IMR-90 (cell line): ENCODE data around the gene RASSF5. TPM values are rescaled to one million over a fixed set of nuclear protein-coding genes. Genes with fewer than 3 reads are reported as not detected.

Experiments
- ATAC-seq: fragments of 200-7000 bp; cut with Tn5 transposase; 2 replicates; pipeline ENCODE4 v1.9.1; 2020; ENCODE audit warnings: low read depth, mild to moderate bottlenecking, moderate library complexity
- BruUV-seq: library from RNA; stranded (reverse); fragments of 400-500 nt; replicated peaks from 2 replicates; lab custom pipeline; 2021; lab: Mats Ljungman, UMichigan
- CTCF ChIA-PET: fragments of 300-600 bp; formaldehyde crosslinking; extraction: SDS; loops from one replicate; lab custom pipeline; 2021; ENCODE audit warnings: antibody characterized with exemption; lab: Yijun Ruan, JAX
- POLR2A ChIA-PET: fragments of 300-600 bp; sonication (Branson Sonifier 250); formaldehyde crosslinking; loops from one replicate; lab custom pipeline; 2022; ENCODE audit warnings: antibody characterized with exemption; ENCODE audit not compliant: unreplicated experiment; lab: Charles Lee
- DNase-seq: peaks from one replicate; pipeline ENCODE4 v3.0.0; 2013
- H2AFZ ChIP-seq: replicated peaks from 2 replicates; pipeline ENCODE3; 2013; ENCODE audit warnings: low read length, mild to moderate bottlenecking; ENCODE audit not compliant: poor library complexity
- H2AK5ac ChIP-seq: 2 replicates; pipeline ENCODE4 v1.6.1; 2013; ENCODE audit warnings: low read depth, low read length, inconsistent platforms
- H2AK9ac ChIP-seq: replicated peaks from 2 replicates; pipeline ENCODE3; 2013; ENCODE audit warnings: mild to moderate bottlenecking, low read depth, low read length, moderate library complexity; ENCODE audit not compliant: poor library complexity
- H2BK120ac ChIP-seq: 2 replicates; pipeline ENCODE4 v1.6.1; 2013; ENCODE audit warnings: low read depth, low read length, inconsistent platforms
- H2BK15ac ChIP-seq: 3 replicates; pipeline ENCODE4 v1.6.1; 2013; ENCODE audit warnings: low read depth, low read length, inconsistent platforms
- H2BK20ac ChIP-seq: 2 replicates; pipeline ENCODE4 v1.6.1; 2013; ENCODE audit warnings: low read depth, mild to moderate bottlenecking, inconsistent platforms, low read length, moderate library complexity
- H2BK5ac ChIP-seq: 2 replicates; pipeline ENCODE4 v1.6.1; 2013; ENCODE audit warnings: mild to moderate bottlenecking, low read depth, low read length, inconsistent platforms; ENCODE audit not compliant: poor library complexity, severe bottlenecking
- H3K14ac ChIP-seq: replicated peaks from 2 replicates; pipeline ENCODE4 v1.6.1; 2013; ENCODE audit warnings: low read depth, low read length, inconsistent platforms
- H3K18ac ChIP-seq: 2 replicates; pipeline ENCODE4 v1.6.1; 2013; ENCODE audit warnings: low read depth, low read length, control low read depth
- H3K23ac ChIP-seq: 2 replicates; pipeline ENCODE4 v1.6.1; 2013; ENCODE audit warnings: low read depth, low read length, inconsistent platforms
- H3K27ac ChIP-seq: 2 replicates; pipeline ENCODE4 v1.5.1; 2013; ENCODE audit warnings: mild to moderate bottlenecking, control low read depth, low read length; ENCODE audit not compliant: insufficient read depth
- H3K27me3 ChIP-seq: 2 replicates; pipeline ENCODE4 v1.6.1; 2013; ENCODE audit warnings: low read length; ENCODE audit not compliant: control insufficient read depth, insufficient read depth
- H3K36me3 ChIP-seq: 2 replicates; pipeline ENCODE4 v1.6.1; 2013; ENCODE audit warnings: low read length, mixed read lengths; ENCODE audit not compliant: control insufficient read depth, insufficient read depth
- H3K4ac ChIP-seq: 2 replicates; pipeline ENCODE4 v1.6.1; 2013; ENCODE audit warnings: low read depth, low read length, inconsistent platforms
- H3K4me1 ChIP-seq: 2 replicates; pipeline ENCODE4 v1.6.1; 2013; ENCODE audit warnings: low read length, mixed read lengths; ENCODE audit not compliant: control insufficient read depth, insufficient read depth
- H3K4me2 ChIP-seq: 2 replicates; pipeline ENCODE4 v1.6.1; 2013; ENCODE audit warnings: low read depth, mild to moderate bottlenecking, control low read depth, low read length, moderate library complexity
- H3K4me3 ChIP-seq: 2 replicates; pipeline ENCODE4 v1.5.1; 2013; ENCODE audit warnings: low read depth, mild to moderate bottlenecking, control low read depth, low read length, moderate library complexity; ENCODE audit not compliant: insufficient read depth
- H3K56ac ChIP-seq: 2 replicates; pipeline ENCODE4 v1.6.1; 2013; ENCODE audit warnings: low read length, inconsistent platforms; ENCODE audit not compliant: insufficient read depth; ENCODE audit errors: extremely low read depth
- H3K79me1 ChIP-seq, 2 experiments: 2 replicates each; pipeline ENCODE4 v1.6.1; 2013; ENCODE audit warnings: low read length in 2 of 2, inconsistent platforms in 1 of 2, low read depth in 1 of 2
- H3K9ac ChIP-seq: 2 replicates; pipeline ENCODE4 v1.6.1; 2013; ENCODE audit warnings: low read depth, low read length, control low read depth
- H3K9me1 ChIP-seq: 2 replicates; pipeline ENCODE4 v1.6.1; 2013; ENCODE audit warnings: low read length, inconsistent platforms; ENCODE audit not compliant: insufficient read depth
- H3K9me3 ChIP-seq: 2 replicates; pipeline ENCODE4 v1.6.1; 2013; ENCODE audit warnings: low read length; ENCODE audit not compliant: control insufficient read depth, insufficient read depth
- H4K20me1 ChIP-seq: 2 replicates; pipeline ENCODE4 v1.6.1; 2013; ENCODE audit warnings: low read length, inconsistent platforms; ENCODE audit not compliant: insufficient read depth
- H4K5ac ChIP-seq: 2 replicates; pipeline ENCODE4 v1.6.1; 2013; ENCODE audit warnings: mild to moderate bottlenecking, low read depth, low read length, control low read depth
- H4K8ac ChIP-seq, 2 experiments: 2 replicates each; pipeline ENCODE4 v1.6.1; 2013; ENCODE audit warnings: low read depth in 2 of 2, low read length in 2 of 2, control low read depth in 1 of 2, inconsistent platforms in 1 of 2
- H4K91ac ChIP-seq: 2 replicates; pipeline ENCODE4 v1.6.1; 2013; ENCODE audit warnings: low read depth, low read length, inconsistent platforms; ENCODE audit not compliant: insufficient read depth
- CHD1 ChIP-seq: IDR thresholded peaks from 2 replicates; pipeline ENCODE4 v1.6.1; 2012; ENCODE audit warnings: low read depth, low read length, improper control_type of control experiment
- FOS ChIP-seq: fragments of 150-350 bp; IDR thresholded peaks from 2 replicates; pipeline ENCODE4 v1.6.1; 2016; ENCODE audit warnings: low read depth, low read length
- MAFK ChIP-seq: IDR thresholded peaks from 2 replicates; pipeline ENCODE4 v1.6.1; 2012; ENCODE audit warnings: low read depth, low read length, improper control_type of control experiment
- MXI1 ChIP-seq: IDR thresholded peaks from 2 replicates; pipeline ENCODE4 v1.6.1; 2012; ENCODE audit warnings: low read depth, mild to moderate bottlenecking, low read length, moderate library complexity, borderline replicate concordance
- POLR2A ChIP-seq: IDR thresholded peaks from 2 replicates; pipeline ENCODE4 v1.6.1; 2012; ENCODE audit warnings: mild to moderate bottlenecking, low read depth, low read length
- RFX5 ChIP-seq: IDR thresholded peaks from 2 replicates; pipeline ENCODE4 v1.8.0; 2012; ENCODE audit warnings: low read depth, mild to moderate bottlenecking, low read length, moderate library complexity
- SMC3 ChIP-seq: fragments of 150-350 bp; IDR thresholded peaks from 2 replicates; pipeline ENCODE4 v1.6.1; 2016; ENCODE audit warnings: low read depth, mild to moderate bottlenecking, antibody characterized with exemption, low read length, moderate library complexity
- WGBS, 2 experiments: methylation state at CpG; one replicate each; pipeline versions ENCODE4 v1.1.5 to v1.1.7; 2013; ENCODE audit warnings: missing lambda C conversion rate in 2 of 2; ENCODE audit not compliant: insufficient read length in 1 of 2; ENCODE audit errors: extremely low coverage in 2 of 2; 5-methylcytosine and 5-hydroxymethylcytosine counted together
- dilution Hi-C: fragments of 300-500 bp; cut with HindIII; formaldehyde crosslinking; loops from one replicate; pipeline ENCODE4 v1.14.3; 2018; ENCODE audit warnings: low sequenced_read_pairs; ENCODE audit not compliant: unreplicated experiment
- in situ Hi-C: fragments of 300-500 bp; cut with MboI; formaldehyde crosslinking; loops from 3 replicates; pipeline ENCODE4 v1.14.3; 2019; ENCODE audit warnings: low sequenced_read_pairs, inconsistent platforms, mixed read lengths
- intact Hi-C: fragments of 100-400 bp; cut with micrococcal nuclease; formaldehyde crosslinking; loops from 2 replicates; pipeline ENCODE4 v1.10.0; 2022
- polyA plus RNA-seq, 3 experiments: library from polyadenylated mRNA; depleted of rRNA; stranded (reverse); fragments of >200 nt; gene quantifications; 2 replicates each; pipeline ENCODE4 v1.2.3, GENCODE V29; 2012; ENCODE audit warnings: low replicate concordance in 1 of 3
- total RNA-seq: library from RNA; depleted of rRNA; stranded (reverse); fragments of >200 nt; gene quantifications from 2 replicates; pipeline ENCODE4 v1.2.3, GENCODE V29; 2012
- TF ChIP-seq, protein P1 (sequence below): conservative IDR thresholded peaks from 2 replicates; pipeline ENCODE4 v1.5.1; 2012; ENCODE audit warnings: mild to moderate bottlenecking, low read depth, low read length, improper control_type of control experiment

Gene RASSF5
- total and polyA plus RNA-seq, 2 of the 4 experiments (the other 2 are of a cell fraction): 0.18 to 1.1 TPM

DNA sequence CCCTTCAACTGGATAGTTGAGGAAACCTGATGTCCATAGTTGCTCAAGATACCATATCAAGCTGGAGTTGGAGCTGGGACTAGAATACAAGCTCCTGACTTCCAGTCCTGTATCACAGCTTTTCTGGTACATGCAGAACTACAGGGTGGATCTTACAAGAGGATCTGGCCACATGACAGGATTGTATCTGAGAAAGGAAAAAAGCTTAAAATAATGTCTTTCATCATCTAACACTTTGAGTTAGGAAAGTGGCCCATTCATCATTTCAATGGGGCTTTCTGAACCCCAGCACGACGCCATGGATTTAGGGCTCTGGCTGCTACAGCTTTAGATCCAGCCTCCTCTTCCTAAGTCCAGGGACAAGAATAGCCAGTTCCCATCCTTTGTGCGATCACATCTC, 46.9 kb downstream of the RASSF5 start:
- Histone ChIP-seq H3K9me3 (no peaks in the 10 kb centered on the region), H3K79me1 (no peaks in the 10 kb centered on the region), H3K4ac (no peak overlapping the region), H4K5ac (no peak overlapping the region), H2BK20ac (no peak overlapping the region), H3K23ac (no peak overlapping the region), H3K27me3 (peaks cover 17% of the 10 kb centered on the region), H3K4me1 (peaks cover 4% of the 10 kb centered on the region; the same call in 1 of the 2 replicates), H4K8ac (no peak overlapping the region), H2BK120ac (no peak overlapping the region), H3K14ac (no peak overlapping the region), H3K36me3 (no peaks in the 10 kb centered on the region), H2AK5ac (no peak overlapping the region), H3K27ac (no peak overlapping the region), H2BK5ac (no peak overlapping the region), H3K4me2 (no peak overlapping the region), H4K20me1 (0 out of 2 replicates have a peak, but pooled peaks cover 12% of the 10 kb centered on the region), H4K91ac (no peak overlapping the region), H2AK9ac (no peak overlapping the region), H2AFZ (no peak overlapping the region), H3K56ac (no peak overlapping the region), H3K9me1 (peaks cover 7% of the 10 kb centered on the region; the same call in 1 of the 2 replicates), H3K18ac (no peak overlapping the region), H2BK15ac (no peak overlapping the region), H3K9ac (no peak overlapping the region), H3K4me3 (no peak overlapping the region)
- no peak for DNase-seq
- in situ Hi-C loops: no loop called here
- WGBS, 2 experiments: 90% methylated on average over 2 of the region's 3 CpGs; no CpG with 5 or more reads in 1 of the 2 experiments
- TF ChIP-seq RFX5: no peak
- TF ChIP-seq POLR2A: no peak
- no peak for TF ChIP-seq CHD1
- TF ChIP-seq MXI1: no peak
- no peak for TF ChIP-seq MAFK
- TF ChIP-seq SMC3: no peak
- TF ChIP-seq, protein P1, sequence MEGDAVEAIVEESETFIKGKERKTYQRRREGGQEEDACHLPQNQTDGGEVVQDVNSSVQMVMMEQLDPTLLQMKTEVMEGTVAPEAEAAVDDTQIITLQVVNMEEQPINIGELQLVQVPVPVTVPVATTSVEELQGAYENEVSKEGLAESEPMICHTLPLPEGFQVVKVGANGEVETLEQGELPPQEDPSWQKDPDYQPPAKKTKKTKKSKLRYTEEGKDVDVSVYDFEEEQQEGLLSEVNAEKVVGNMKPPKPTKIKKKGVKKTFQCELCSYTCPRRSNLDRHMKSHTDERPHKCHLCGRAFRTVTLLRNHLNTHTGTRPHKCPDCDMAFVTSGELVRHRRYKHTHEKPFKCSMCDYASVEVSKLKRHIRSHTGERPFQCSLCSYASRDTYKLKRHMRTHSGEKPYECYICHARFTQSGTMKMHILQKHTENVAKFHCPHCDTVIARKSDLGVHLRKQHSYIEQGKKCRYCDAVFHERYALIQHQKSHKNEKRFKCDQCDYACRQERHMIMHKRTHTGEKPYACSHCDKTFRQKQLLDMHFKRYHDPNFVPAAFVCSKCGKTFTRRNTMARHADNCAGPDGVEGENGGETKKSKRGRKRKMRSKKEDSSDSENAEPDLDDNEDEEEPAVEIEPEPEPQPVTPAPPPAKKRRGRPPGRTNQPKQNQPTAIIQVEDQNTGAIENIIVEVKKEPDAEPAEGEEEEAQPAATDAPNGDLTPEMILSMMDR: no peak
- TF ChIP-seq FOS: no peak
- no TSS peak for BruUV-seq
- ATAC-seq: no peak
- POLR2A ChIA-PET: no interaction called here
- CTCF ChIA-PET: interaction anchor here (0.9 to 1.0 kb wide), 2 partner anchors 9 to 10 kb away, joined by 3 read pairs; no protein-coding TSS in a partner anchor
- intact Hi-C loops: no loop called here
- dilution Hi-C loops: no loop called here
